Measurements from ENCODE around the gene ARHGEF3.

Gene ARHGEF3

GRCh38 chr3:56795097-56795828, 6.5 kb downstream of the ARHGEF3 start:
- DNase-seq (ENCODE audit: low read depth): no peak

GRCh38 chr3:56792193-56792592, 9.6 kb downstream of the ARHGEF3 start:
- no peak for DNase-seq (ENCODE audit: low read depth)

GRCh38 chr3:56790016-56790821, 11.5 kb downstream of the ARHGEF3 start:
- no peak for DNase-seq (ENCODE audit: low read depth)

- DNase-seq (ENCODE audit: low read depth): no peak
Observed at GRCh38 chr3:56789076-56789475, 12.7 kb downstream of the ARHGEF3 start.

- no peak for DNase-seq (ENCODE audit: low read depth)
Observed at GRCh38 chr3:56788521-56788920, 13.2 kb downstream of the ARHGEF3 start.

- DNase-seq (ENCODE audit: low read depth): no peak
Observed at GRCh38 chr3:56787784-56788256, 13.9 kb downstream of the ARHGEF3 start.

- no peak for DNase-seq (ENCODE audit: low read depth)
Observed at GRCh38 chr3:56787258-56787775, 14.4 kb downstream of the ARHGEF3 start.

- DNase-seq (ENCODE audit: low read depth): no peak
Observed at GRCh38 chr3:56785499-56785898, 16.2 kb downstream of the ARHGEF3 start.

- no peak for DNase-seq (ENCODE audit: low read depth)
Observed at GRCh38 chr3:56784448-56785001, 17.2 kb downstream of the ARHGEF3 start.

GRCh38 chr3:56783644-56784447, 17.9 kb downstream of the ARHGEF3 start:
- DNase-seq (ENCODE audit: low read depth): no peak

GRCh38 chr3:56782906-56783305, 18.8 kb downstream of the ARHGEF3 start:
- no peak for DNase-seq (ENCODE audit: low read depth)

GRCh38 chr3:56782215-56782614, 19.5 kb downstream of the ARHGEF3 start:
- DNase-seq (ENCODE audit: low read depth): no peak

- no peak for DNase-seq (ENCODE audit: low read depth)
Observed at GRCh38 chr3:56781762-56782161, 20.0 kb downstream of the ARHGEF3 start.

- DNase-seq (ENCODE audit: low read depth): no peak
Observed at GRCh38 chr3:56780936-56781335, 20.8 kb downstream of the ARHGEF3 start.

- no peak for DNase-seq (ENCODE audit: low read depth)
Observed at GRCh38 chr3:56778893-56779292, 22.9 kb downstream of the ARHGEF3 start.

GRCh38 chr3:56776556-56776950, 25.2 kb downstream of the ARHGEF3 start:
- DNase-seq (ENCODE audit: low read depth): no peak

- no peak for DNase-seq (ENCODE audit: low read depth)
Observed at GRCh38 chr3:56775838-56776555, 25.8 kb downstream of the ARHGEF3 start.

- no peak for DNase-seq (ENCODE audit: low read depth)
Observed at GRCh38 chr3:56775445-56775837, 26.3 kb downstream of the ARHGEF3 start.

GRCh38 chr3:56773986-56774385, 27.8 kb downstream of the ARHGEF3 start:
- DNase-seq (ENCODE audit: low read depth): no peak

- no peak for DNase-seq (ENCODE audit: low read depth)
Observed at GRCh38 chr3:56772952-56773938, 28.5 kb downstream of the ARHGEF3 start.
